Fibroblast of the aortic adventitia (primary cell): ENCODE results near the gene MUS81. TPM values are rescaled to one million over a fixed set of nuclear protein-coding genes. Genes with fewer than 3 reads are reported as not detected.
A peak's percentile ranks its signal among the peaks of the same experiment; 100 is the strongest.
"Not testable (repeated sequence)": the region's sequence is repeated elsewhere in the genome, so short reads cannot be mapped to it uniquely, and the experiment has no call there.

Source experiments
- DNase-seq: peaks from one replicate; pipeline ENCODE4 v3.0.0-alpha.2; 2010; ENCODE audit warnings: low read depth
- H3K4me3 ChIP-seq: 2 replicates; pipeline ENCODE4 v1.5.1; 2011; ENCODE audit warnings: low read depth, mild to moderate bottlenecking, control low read depth, low read length, moderate library complexity
- CTCF ChIP-seq: IDR thresholded peaks from 2 replicates; pipeline ENCODE4 v1.5.1; 2011; ENCODE audit warnings: mild to moderate bottlenecking, low read length, control low read depth, inconsistent platforms; ENCODE audit not compliant: insufficient read depth
- total RNA-seq: library from RNA; depleted of rRNA; stranded (reverse); fragments of >200 nt; gene quantifications from 2 replicates; pipeline ENCODE4 v1.2.3, GENCODE V29; 2012; ENCODE audit warnings: low replicate concordance

MUS81 gene
- total RNA-seq, 1 donor, result 31.8 TPM

- peak within 1 kb of the TSS; percentile 93 for H3K4me3 ChIP-seq
- TF ChIP-seq CTCF, result no peak
- peak; percentile 91 for DNase-seq
These were observed 26.8 kb upstream of the MUS81 start, which contains the start of gene SNX32 for GRCh38 chr11:65833297-65834030. Gene SNX32 (plus strand): TSS chr11:65833963. CDS start chr11:65834066, 103 bp downstream.

DNA sequence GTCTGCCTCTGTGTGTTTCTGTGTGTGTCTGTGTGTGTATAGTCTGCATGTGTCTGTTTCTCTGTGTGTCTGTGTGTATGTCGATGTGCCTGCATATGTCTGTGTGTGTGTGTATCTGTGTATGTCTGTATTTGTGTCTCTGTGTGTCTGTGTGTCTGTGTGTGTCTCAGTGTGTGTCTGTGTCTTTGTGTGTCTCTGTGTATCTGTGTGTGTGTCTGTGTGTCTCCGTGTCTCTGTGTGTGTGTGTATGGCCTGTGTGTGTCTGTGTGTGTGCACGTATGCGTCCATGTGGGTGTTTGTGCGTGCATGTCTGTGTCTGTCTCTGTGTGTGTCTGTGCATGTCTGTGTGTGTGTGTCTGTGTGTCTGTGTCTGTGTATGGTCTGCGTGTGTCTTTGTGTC, 26.0 kb upstream of the MUS81 start:
- peak overlapping the region; percentile 93 for H3K4me3 ChIP-seq
- peak; percentile 29 for DNase-seq
- no peak for TF ChIP-seq CTCF

- H3K4me3 ChIP-seq, result no peak overlapping the region
- TF ChIP-seq CTCF, result no peak
- DNase-seq, result no peak
These were observed 18.1 kb upstream of the MUS81 start for GRCh38 chr11:65842144-65842543.

GRCh38 chr11:65843811-65844210, 16.4 kb upstream of the MUS81 start:
- H3K4me3 ChIP-seq, result no peak overlapping the region
- no peak for TF ChIP-seq CTCF
- DNase-seq, result no peak

DNA sequence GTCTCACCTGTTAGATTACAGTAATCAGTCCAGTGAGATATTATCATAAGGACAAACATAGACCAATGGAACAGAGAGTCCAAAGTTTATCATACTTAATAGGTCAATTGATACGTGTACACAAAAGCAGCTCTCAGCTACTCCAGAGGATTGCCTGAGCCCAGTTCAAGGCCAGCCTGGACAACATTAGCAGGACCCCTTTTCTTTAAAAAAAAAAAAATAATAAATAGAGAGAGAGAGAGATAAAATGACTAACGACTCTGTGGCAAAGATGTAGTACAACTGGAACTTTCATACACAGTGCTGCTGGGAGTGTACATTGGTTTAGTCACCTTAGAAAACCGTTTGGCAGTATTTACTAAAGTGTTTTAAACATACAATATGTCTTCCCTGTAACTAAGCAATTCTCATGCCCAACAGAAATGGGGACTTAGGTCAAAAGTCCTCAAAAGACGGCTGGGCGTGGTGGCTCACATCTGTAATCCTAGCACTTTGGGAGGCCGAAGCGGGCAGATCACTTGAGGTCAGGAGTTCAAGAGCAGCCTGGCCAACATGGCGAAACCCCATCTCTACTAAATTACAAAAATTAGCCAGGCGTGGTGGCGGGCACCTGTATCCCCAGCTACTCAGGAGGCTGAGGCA, 15.9 kb upstream of the MUS81 start:
- no peak for TF ChIP-seq CTCF
- DNase-seq, result no peak
- no peak overlapping the region for H3K4me3 ChIP-seq

GRCh38 chr11:65847746-65848145, 12.5 kb upstream of the MUS81 start:
- no peak overlapping the region for H3K4me3 ChIP-seq
- TF ChIP-seq CTCF, result no peak
- no peak for DNase-seq

- not testable (repeated sequence) for H3K4me3 ChIP-seq, DNase-seq
These were observed 11.5 kb upstream of the MUS81 start for GRCh38 chr11:65848693-65849092.
